Activated naive CD4-positive, alpha-beta T cell treated with anti-CD3 and anti-CD28 coated beads, Interleukin-2, amount 50 U/mL, for 16 hours (primary cell): ENCODE measurements around the gene LNX2.

Source experiments
- DNase-seq: peaks from one replicate; pipeline ENCODE4 v3.0.0-alpha.2; 2020

The LNX2 gene

GRCh38 chr13:27605099-27605498 is 15.2 kb downstream of the LNX2 start:
- DNase-seq: no peak

GRCh38 chr13:27601803-27602202 is 18.5 kb downstream of the LNX2 start:
- no peak for DNase-seq

- no peak for DNase-seq
Observed at GRCh38 chr13:27601208-27601607, 19.1 kb downstream of the LNX2 start.

- DNase-seq: no peak
Observed at GRCh38 chr13:27600711-27601110, 19.6 kb downstream of the LNX2 start.

GRCh38 chr13:27599845-27600553 is 20.3 kb downstream of the LNX2 start:
- DNase-seq: no peak

GRCh38 chr13:27599096-27599495 is 21.2 kb downstream of the LNX2 start:
- DNase-seq: no peak

GRCh38 chr13:27595055-27595811 is 25.1 kb downstream of the LNX2 start:
- no peak for DNase-seq

- DNase-seq: no peak
Observed at GRCh38 chr13:27593267-27593666, 27.1 kb downstream of the LNX2 start.

GRCh38 chr13:27592865-27593264 is 27.5 kb downstream of the LNX2 start:
- no peak for DNase-seq

GRCh38 chr13:27588405-27588804 is 31.9 kb downstream of the LNX2 start:
- no peak for DNase-seq

- no peak for DNase-seq
Observed at GRCh38 chr13:27587095-27587746, 33.1 kb downstream of the LNX2 start.

GRCh38 chr13:27583645-27584044 is 36.7 kb downstream of the LNX2 start:
- no peak for DNase-seq

GRCh38 chr13:27578121-27579030 is 42.0 kb downstream of the LNX2 start:
- DNase-seq: no peak

GRCh38 chr13:27574661-27575060 is 45.7 kb downstream of the LNX2 start:
- DNase-seq: no peak

- DNase-seq: no peak
Observed at GRCh38 chr13:27573265-27573664, 47.1 kb downstream of the LNX2 start.

- no peak for DNase-seq
Observed at GRCh38 chr13:27572234-27572901, 48.0 kb downstream of the LNX2 start.

- DNase-seq: no peak
Observed at GRCh38 chr13:27570906-27571305, 49.4 kb downstream of the LNX2 start.

GRCh38 chr13:27569405-27569804 is 50.9 kb downstream of the LNX2 start:
- no peak for DNase-seq

GRCh38 chr13:27565818-27566217 is 54.5 kb downstream of the LNX2 start:
- no peak for DNase-seq

- DNase-seq: no peak
Observed at GRCh38 chr13:27562457-27562856, 57.9 kb downstream of the LNX2 start.

GRCh38 chr13:27559719-27560118 is 60.6 kb downstream of the LNX2 start:
- no peak for DNase-seq

- DNase-seq: no peak
Observed at GRCh38 chr13:27556109-27556508, 64.2 kb downstream of the LNX2 start.
